ENCODE results near the gene NTN1.

DNA sequence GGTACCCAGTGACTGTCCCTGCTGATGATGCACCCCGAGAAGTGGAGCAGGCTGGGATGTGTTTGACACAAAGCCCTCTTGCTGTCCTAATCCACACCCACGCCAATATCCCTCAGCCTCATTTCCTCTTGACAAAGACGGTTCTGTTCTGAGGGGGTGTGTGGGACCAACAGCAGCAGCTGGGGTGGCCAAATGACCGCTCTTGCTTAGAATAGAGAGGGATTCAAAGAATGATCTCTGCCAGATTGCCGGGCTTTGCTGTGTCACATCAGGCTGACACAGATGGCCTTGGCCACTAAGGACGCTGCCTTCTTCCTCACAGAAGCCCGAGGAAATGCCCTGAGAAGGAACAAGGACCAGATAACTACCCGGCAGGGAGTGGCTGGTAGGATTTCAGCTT, 250.7 kb downstream of the NTN1 start:
- TF ChIP-seq ZNF280D (CRISPR knock-in tag; IDR thresholded peaks at IDR 0.05) (no peak), BRCA1 (CRISPR knock-in tag; IDR thresholded peaks at IDR 0.05) (no peak), TAF1 (CRISPR knock-in tag; IDR thresholded peaks at IDR 0.05) (no peak), CREB1 (IDR thresholded peaks at IDR 0.05) (no peak), CREB1 (CRISPR knock-in tag; IDR thresholded peaks at IDR 0.05) (no peak), EP300 (IDR thresholded peaks at IDR 0.05; ENCODE audit: low read depth in 2 of 2, low read length in 2 of 2) (no peak), EP300 (CRISPR knock-in tag; IDR thresholded peaks at IDR 0.05; ENCODE audit: borderline replicate concordance) (no peak), ZSCAN20 (CRISPR knock-in tag; IDR thresholded peaks at IDR 0.05; ENCODE audit: borderline replicate concordance) (no peak), SUZ12 (IDR thresholded peaks at IDR 0.05; ENCODE audit: low read depth, low read length) (no peak), GABPA (IDR thresholded peaks at IDR 0.05; ENCODE audit: low read depth, low read length) (no peak), GABPA (CRISPR knock-in tag; IDR thresholded peaks at IDR 0.05; ENCODE audit: low read depth) (no peak), IKZF4 (CRISPR knock-in tag; IDR thresholded peaks at IDR 0.05; ENCODE audit: borderline replicate concordance, low read depth, not compliant biosample characterization) (no peak), ZFP1 (CRISPR knock-in tag; IDR thresholded peaks at IDR 0.05) (no peak), NFE2 (CRISPR knock-in tag; IDR thresholded peaks at IDR 0.05) (no peak), ZC3H13 (CRISPR knock-in tag; IDR thresholded peaks at IDR 0.05) (no peak)
- TF ChIP-seq, protein P1, sequence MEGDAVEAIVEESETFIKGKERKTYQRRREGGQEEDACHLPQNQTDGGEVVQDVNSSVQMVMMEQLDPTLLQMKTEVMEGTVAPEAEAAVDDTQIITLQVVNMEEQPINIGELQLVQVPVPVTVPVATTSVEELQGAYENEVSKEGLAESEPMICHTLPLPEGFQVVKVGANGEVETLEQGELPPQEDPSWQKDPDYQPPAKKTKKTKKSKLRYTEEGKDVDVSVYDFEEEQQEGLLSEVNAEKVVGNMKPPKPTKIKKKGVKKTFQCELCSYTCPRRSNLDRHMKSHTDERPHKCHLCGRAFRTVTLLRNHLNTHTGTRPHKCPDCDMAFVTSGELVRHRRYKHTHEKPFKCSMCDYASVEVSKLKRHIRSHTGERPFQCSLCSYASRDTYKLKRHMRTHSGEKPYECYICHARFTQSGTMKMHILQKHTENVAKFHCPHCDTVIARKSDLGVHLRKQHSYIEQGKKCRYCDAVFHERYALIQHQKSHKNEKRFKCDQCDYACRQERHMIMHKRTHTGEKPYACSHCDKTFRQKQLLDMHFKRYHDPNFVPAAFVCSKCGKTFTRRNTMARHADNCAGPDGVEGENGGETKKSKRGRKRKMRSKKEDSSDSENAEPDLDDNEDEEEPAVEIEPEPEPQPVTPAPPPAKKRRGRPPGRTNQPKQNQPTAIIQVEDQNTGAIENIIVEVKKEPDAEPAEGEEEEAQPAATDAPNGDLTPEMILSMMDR (CRISPR knock-in tag; IDR thresholded peaks at IDR 0.05) = no peak

Data from HepG2 (cell line).